Activated CD4-positive, alpha-beta T cell treated with anti-CD3 and anti-CD28 coated beads, Interleukin-2, amount 10 ng/mL, durations not matched to agents 7 days and 5 days (primary cell): ENCODE results near the gene VIPR2. TPM values are rescaled to one million over a fixed set of nuclear protein-coding genes. Genes with fewer than 3 reads are reported as not detected.
"Not testable (repeated sequence)": the region's sequence is repeated elsewhere in the genome, so short reads cannot be mapped to it uniquely, and the experiment has no call there.

Experiments
- CTCF ChIA-PET: fragments of 350-600 bp; sonication (Branson Sonifier 250); formaldehyde crosslinking; loops from one replicate; lab custom pipeline; 2021; ENCODE audit warnings: antibody characterized with exemption; lab: Charles Lee
- POLR2A ChIA-PET: fragments of 350-600 bp; sonication (Branson Sonifier 250); formaldehyde crosslinking; loops from one replicate; lab custom pipeline; 2021; ENCODE audit warnings: antibody characterized with exemption; lab: Charles Lee
- DNase-seq: peaks from one replicate; pipeline ENCODE4 v3.0.0-alpha.2; 2020
- H3K27ac Mint-ChIP-seq: one replicate; pipeline ENCODE4 v1.8.0; 2021; ENCODE audit warnings: mild to moderate bottlenecking, moderate library complexity, mixed read lengths
- H3K27me3 Mint-ChIP-seq: one replicate; pipeline ENCODE4 v1.8.0; 2021; ENCODE audit warnings: mixed read lengths
- H3K36me3 Mint-ChIP-seq: one replicate; pipeline ENCODE4 v1.8.0; 2021; ENCODE audit warnings: low read depth, mixed read lengths
- H3K4me1 Mint-ChIP-seq: one replicate; pipeline ENCODE4 v1.8.0; 2021; ENCODE audit warnings: mixed read lengths
- H3K4me3 Mint-ChIP-seq: one replicate; pipeline ENCODE4 v1.8.0; 2021; ENCODE audit warnings: mild to moderate bottlenecking, moderate library complexity, mixed read lengths
- H3K9me3 Mint-ChIP-seq: one replicate; pipeline ENCODE4 v1.8.0; 2021; ENCODE audit warnings: mixed read lengths
- total RNA-seq, 2 experiments: library from RNA; stranded (reverse); gene quantifications; one replicate each; pipeline ENCODE4 v1.2.3, GENCODE V29; 2021

The VIPR2 gene
- total RNA-seq, result not detected

GRCh38 chr7:159144758-159145489 lies at the start of gene VIPR2:
TSS of gene VIPR2 (minus strand) at chr7:159144867. CDS start at chr7:159144771, 96 bp downstream.
- no peak for DNase-seq

GRCh38 chr7:159193543-159194090 lies 49.0 kb upstream of the VIPR2 start:
- H3K4me1 Mint-ChIP-seq, result peaks cover 39% of the 10 kb centered on the region
- CTCF ChIA-PET, result no interaction called here

More at GRCh38 chr7:159144758-159145489, at the start of gene VIPR2:
- Mint-ChIP-seq H3K4me3 (peak within 1 kb of the TSS; percentile 46), H3K27ac (no peak within 1 kb of the TSS), H3K36me3 (no peaks in the 10 kb centered on the region), H3K27me3 (peaks cover 35% of the 10 kb centered on the region), H3K9me3 (no peaks in the 10 kb centered on the region), H3K4me1 (peaks cover 3% of the 10 kb centered on the region)
- ChIA-PET POLR2A (no interaction called here), CTCF (no interaction called here)

GRCh38 chr7:159192725-159193453 lies 48.2 kb upstream of the VIPR2 start:
- Mint-ChIP-seq H3K4me1 (peaks cover 32% of the 10 kb centered on the region), H3K27me3 (no peaks in the 10 kb centered on the region), H3K36me3 (peaks cover 4% of the 10 kb centered on the region), H3K27ac (no peak overlapping the region), H3K4me3 (no peak overlapping the region), H3K9me3 (peaks cover 3% of the 10 kb centered on the region)
- ChIA-PET POLR2A (no interaction called here), CTCF (no interaction called here)
- DNase-seq, result no peak

More at GRCh38 chr7:159193543-159194090, 49.0 kb upstream of the VIPR2 start:
- POLR2A ChIA-PET, result no interaction called here
- H3K36me3 Mint-ChIP-seq, result peaks cover 4% of the 10 kb centered on the region
- no peak for DNase-seq
- H3K9me3 Mint-ChIP-seq, result peaks cover 3% of the 10 kb centered on the region
- H3K27me3 Mint-ChIP-seq, result no peaks in the 10 kb centered on the region
- no peak overlapping the region for H3K4me3 Mint-ChIP-seq
- no peak overlapping the region for H3K27ac Mint-ChIP-seq

GRCh38 chr7:159192013-159192412 lies 47.3 kb upstream of the VIPR2 start:
- CTCF ChIA-PET, result no interaction called here
- Mint-ChIP-seq H3K36me3 (peaks cover 4% of the 10 kb centered on the region), H3K9me3 (peaks cover 3% of the 10 kb centered on the region), H3K4me3 (no peak overlapping the region), H3K27me3 (peaks cover 3% of the 10 kb centered on the region), H3K27ac (no peak overlapping the region), H3K4me1 (peaks cover 23% of the 10 kb centered on the region)
- POLR2A ChIA-PET, result no interaction called here
- no peak for DNase-seq

- H3K27ac Mint-ChIP-seq, result no peak overlapping the region
These were observed 46.6 kb upstream of the VIPR2 start for GRCh38 chr7:159191236-159191635.

GRCh38 chr7:159188011-159188410 lies 43.3 kb upstream of the VIPR2 start:
- CTCF ChIA-PET, result interaction anchor here (0.9 to 1.6 kb wide), 5 partner anchors 10 to 730 kb away, joined by 3 to 4 read pairs (median 3); no protein-coding TSS in a partner anchor

More at GRCh38 chr7:159191236-159191635, 46.6 kb upstream of the VIPR2 start:
- Mint-ChIP-seq H3K9me3 (peaks cover 8% of the 10 kb centered on the region), H3K36me3 (peaks cover 1% of the 10 kb centered on the region), H3K27me3 (peaks cover 10% of the 10 kb centered on the region), H3K4me3 (no peak overlapping the region), H3K4me1 (peaks cover 17% of the 10 kb centered on the region)
- CTCF ChIA-PET, result no interaction called here
- DNase-seq, result no peak
- POLR2A ChIA-PET, result no interaction called here

GRCh38 chr7:159179241-159179640 lies 34.6 kb upstream of the VIPR2 start:
- H3K4me1 Mint-ChIP-seq, result peaks cover 9% of the 10 kb centered on the region
- CTCF ChIA-PET, result no interaction called here
- DNase-seq, result no peak
- H3K36me3 Mint-ChIP-seq, result peaks cover 5% of the 10 kb centered on the region
- POLR2A ChIA-PET, result no interaction called here
- peaks cover 18% of the 10 kb centered on the region for H3K27me3 Mint-ChIP-seq
- no peak overlapping the region for H3K27ac Mint-ChIP-seq
- H3K4me3 Mint-ChIP-seq, result no peak overlapping the region
- H3K9me3 Mint-ChIP-seq, result peaks cover 16% of the 10 kb centered on the region

More at GRCh38 chr7:159188011-159188410, 43.3 kb upstream of the VIPR2 start:
- Mint-ChIP-seq H3K27ac (no peak overlapping the region), H3K27me3 (peaks cover 30% of the 10 kb centered on the region), H3K4me1 (no peaks in the 10 kb centered on the region), H3K36me3 (peaks cover 2% of the 10 kb centered on the region), H3K4me3 (no peak overlapping the region), H3K9me3 (peaks cover 18% of the 10 kb centered on the region)
- DNase-seq, result no peak
- POLR2A ChIA-PET, result no interaction called here

- Mint-ChIP-seq H3K9me3 (peaks cover 26% of the 10 kb centered on the region), H3K4me1 (peaks cover 15% of the 10 kb centered on the region), H3K4me3 (no peak overlapping the region), H3K27ac (no peak overlapping the region), H3K36me3 (peaks cover 13% of the 10 kb centered on the region), H3K27me3 (peaks cover 14% of the 10 kb centered on the region)
- ChIA-PET CTCF (interaction anchor here (1.1 kb wide), 1 partner anchor 11 kb away, joined by 3 read pairs; no protein-coding TSS in a partner anchor), POLR2A (no interaction called here)
- DNase-seq, result no peak
These were observed 32.8 kb upstream of the VIPR2 start for GRCh38 chr7:159177284-159177953.

- Mint-ChIP-seq H3K36me3 (peaks cover 13% of the 10 kb centered on the region), H3K27ac (no peak overlapping the region), H3K4me1 (peaks cover 15% of the 10 kb centered on the region), H3K27me3 (peaks cover 14% of the 10 kb centered on the region), H3K4me3 (no peak overlapping the region), H3K9me3 (peaks cover 26% of the 10 kb centered on the region)
- ChIA-PET CTCF (interaction anchor here (1.5 kb wide), 1 partner anchor 12 kb away, joined by 3 read pairs; no protein-coding TSS in a partner anchor), POLR2A (no interaction called here)
- DNase-seq, result no peak
These were observed 31.1 kb upstream of the VIPR2 start for GRCh38 chr7:159175792-159176191.

GRCh38 chr7:159175100-159175499 lies 30.4 kb upstream of the VIPR2 start:
- CTCF ChIA-PET, POLR2A ChIA-PET, H3K27ac Mint-ChIP-seq, H3K4me3 Mint-ChIP-seq, DNase-seq: not testable (repeated sequence)
- Mint-ChIP-seq H3K9me3 (peaks cover 31% of the 10 kb centered on the region), H3K36me3 (peaks cover 13% of the 10 kb centered on the region), H3K27me3 (peaks cover 10% of the 10 kb centered on the region), H3K4me1 (peaks cover 15% of the 10 kb centered on the region)

- peaks cover 29% of the 10 kb centered on the region for H3K9me3 Mint-ChIP-seq
- H3K36me3 Mint-ChIP-seq, result peaks cover 13% of the 10 kb centered on the region
- ChIA-PET POLR2A (no interaction called here), CTCF (no interaction called here)
- no peak overlapping the region for H3K4me3 Mint-ChIP-seq
- peaks cover 5% of the 10 kb centered on the region for H3K27me3 Mint-ChIP-seq
- no peak for DNase-seq
- H3K27ac Mint-ChIP-seq, result no peak overlapping the region
- H3K4me1 Mint-ChIP-seq, result peaks cover 15% of the 10 kb centered on the region
These were observed 27.7 kb upstream of the VIPR2 start for GRCh38 chr7:159172400-159172799.

GRCh38 chr7:159169391-159169790 lies 24.7 kb upstream of the VIPR2 start:
- H3K27me3 Mint-ChIP-seq, result peaks cover 5% of the 10 kb centered on the region
- DNase-seq, result no peak
- POLR2A ChIA-PET, result no interaction called here
- H3K36me3 Mint-ChIP-seq, result peaks cover 8% of the 10 kb centered on the region
- no peak overlapping the region for H3K27ac Mint-ChIP-seq
- peaks cover 7% of the 10 kb centered on the region for H3K4me1 Mint-ChIP-seq
- CTCF ChIA-PET, result no interaction called here
- H3K9me3 Mint-ChIP-seq, result peaks cover 20% of the 10 kb centered on the region
- no peak overlapping the region for H3K4me3 Mint-ChIP-seq
